HepG2 (cell line): ENCODE data around the gene SEPTIN5. TPM values are rescaled to one million over a fixed set of nuclear protein-coding genes. Genes with fewer than 3 reads are reported as not detected.

Experiments used
- ATAC-seq: fragments of 200-7000 bp; cut with Tn5 transposase; 3 replicates; pipeline ENCODE4 v1.9.1; 2020; ENCODE audit warnings: mild to moderate bottlenecking, moderate library complexity
- BruUV-seq: library from RNA; stranded (reverse); fragments of 400-500 nt; replicated peaks from 2 replicates; lab custom pipeline; 2021; lab: Mats Ljungman, UMichigan
- CTCF ChIA-PET: fragments of 300-600 bp; formaldehyde crosslinking; extraction: SDS; loops from one replicate; lab custom pipeline; 2021; ENCODE audit warnings: low total read pairs, inconsistent platforms, low intra/inter-chr PET ratio; lab: Yijun Ruan, JAX
- POLR2A ChIA-PET: fragments of 350-600 bp; sonication (Branson Sonifier 250); formaldehyde crosslinking; loops from one replicate; lab custom pipeline; 2020; ENCODE audit warnings: antibody characterized with exemption, inconsistent platforms; lab: Yijun Ruan, JAX
- DNase-seq: peaks from one replicate; pipeline ENCODE4 v3.0.0-alpha.2; 2015; ENCODE audit warnings: low spot score
- FAIRE-seq: peaks from 3 replicates; lab custom pipeline; 2011; peaks lifted over from hg19 to GRCh38; lab: Jason Lieb, UNC
- H2AFZ ChIP-seq: one replicate; pipeline ENCODE4 v1.6.1; 2011; ENCODE audit warnings: low read length, inconsistent platforms
- H3K27ac ChIP-seq: fragments of 300-600 bp; 3 replicates; pipeline ENCODE4 v1.8.0; 2011; ENCODE audit warnings: mixed run types, mild to moderate bottlenecking, mixed read lengths, low read length, inconsistent platforms; ENCODE audit not compliant: insufficient read depth; ENCODE audit errors: extremely low read length
- H3K27me3 ChIP-seq, 2 experiments: fragments of 200-600 bp in 1 of 2; 2 replicates in 1 of 2; 3 replicates in 1 of 2; pipeline versions ENCODE4 v1.6.0 to v1.8.0; 2011; ENCODE audit warnings: low read length in 2 of 2, mild to moderate bottlenecking in 2 of 2, moderate library complexity in 2 of 2, inconsistent platforms in 1 of 2; ENCODE audit not compliant: insufficient read depth in 2 of 2, control insufficient read depth in 1 of 2
- H3K36me3 ChIP-seq, 2 experiments: fragments of 200-600 bp in 1 of 2; replicated peaks in 1 of 2; 2 replicates in 1 of 2; 3 replicates in 1 of 2; pipeline versions ENCODE4 v1.5.1 to v1.8.0; 2011; ENCODE audit warnings: low read length in 2 of 2, inconsistent platforms in 1 of 2; ENCODE audit not compliant: insufficient read depth in 2 of 2, control insufficient read depth in 1 of 2
- H3K4me1 ChIP-seq: 2 replicates; pipeline ENCODE4 v1.5.1; 2012; ENCODE audit warnings: low read length, inconsistent platforms; ENCODE audit not compliant: insufficient read depth
- H3K4me2 ChIP-seq: 2 replicates; pipeline ENCODE4 v1.6.0; 2011; ENCODE audit warnings: low read depth, low read length, inconsistent platforms
- H3K4me3 ChIP-seq, 3 experiments: fragments of 200-600 bp in 1 of 3; sonication (generic), shearing (Covaris generic) in 1 of 3; replicated peaks in 1 of 3; 2 replicates each; pipeline ENCODE4 v1.5.1; 2011 to 2016; ENCODE audit warnings: low read length in 3 of 3, inconsistent platforms in 2 of 3, low read depth in 2 of 3, mild to moderate bottlenecking in 2 of 3, control low read depth in 1 of 3, mixed read lengths in 1 of 3; ENCODE audit not compliant: insufficient read depth in 1 of 3
- H3K79me2 ChIP-seq: one replicate; pipeline ENCODE4 v1.6.1; 2011; ENCODE audit warnings: low read length, inconsistent platforms; ENCODE audit not compliant: insufficient read depth
- H3K9ac ChIP-seq: 2 replicates; pipeline ENCODE4 v1.6.0; 2011; ENCODE audit warnings: mild to moderate bottlenecking, low read depth, low read length, inconsistent platforms; ENCODE audit not compliant: insufficient read depth
- H3K9me3 ChIP-seq: 2 replicates; pipeline ENCODE4 v1.5.1; 2012; ENCODE audit warnings: mild to moderate bottlenecking, low read length
- H4K20me1 ChIP-seq: 2 replicates; pipeline ENCODE4 v1.6.0; 2011; ENCODE audit warnings: inconsistent platforms, mild to moderate bottlenecking, low read length, moderate library complexity; ENCODE audit not compliant: insufficient read depth
- FOSL2 ChIP-seq: sonication (generic); formaldehyde crosslinking; IDR thresholded peaks from 2 replicates; pipeline ENCODE4 v1.4.0; 2020; ENCODE audit warnings: missing genetic modification reagents
- SALL2 ChIP-seq: sonication (generic); formaldehyde crosslinking; IDR thresholded peaks from 2 replicates; pipeline ENCODE4 v1.8.1; 2023; ENCODE audit warnings: mild to moderate bottlenecking, missing genetic modification reagents, inconsistent platforms
- ZNF263 ChIP-seq: sonication (generic); formaldehyde crosslinking; IDR thresholded peaks from 2 replicates; pipeline ENCODE4 v1.4.0; 2020; ENCODE audit warnings: missing genetic modification reagents
- WGBS: methylation state at CpG from one replicate; pipeline ENCODE4 v1.1.6; 2017; ENCODE audit warnings: low lambda C conversion rate; 5-methylcytosine and 5-hydroxymethylcytosine counted together
- in situ Hi-C: cut with HindIII; loops from 2 replicates; pipeline ENCODE4 v1.10.0; 2017; ENCODE audit warnings: low pct_unique_long_range_greater_than_20kb; ENCODE audit not compliant: extremely low pct_ligation_motif_present
- intact Hi-C: fragments of 100-400 bp; cut with micrococcal nuclease; formaldehyde crosslinking; loops from one replicate; pipeline ENCODE4 v1.10.0; 2022; ENCODE audit not compliant: unreplicated experiment
- polyA plus RNA-seq, 8 experiments: library from polyadenylated mRNA; depleted of rRNA in 3 of 8; stranded (reverse) in 7 of 8; unstranded in 1 of 8; fragments of >200 nt; fragmentation: Illumina TruSeq in 4 of 8; extraction: Trizol in 4 of 8; gene quantifications; 2 replicates each; pipeline versions ENCODE4 v1.2.1 to v1.2.3, GENCODE V29; 2011 to 2016; ENCODE audit warnings: low read depth in 4 of 8, missing spikeins in 1 of 8, mixed read lengths in 1 of 8; ENCODE audit not compliant: insufficient read depth in 1 of 8
- total RNA-seq, 5 experiments: library from RNA; depleted of rRNA; stranded (reverse); fragments of >200 nt; fragmentation: Illumina TruSeq; extraction: Trizol; gene quantifications; 2 replicates each; pipeline ENCODE4 v1.2.3, GENCODE V29; 2016; ENCODE audit warnings: low read depth in 1 of 5

The SEPTIN5 gene
- total and polyA plus RNA-seq, 2 of the 13 experiments (the other 11 are each of a cell fraction or from before 2014, with no cell fraction given), result 0.33 TPM; not detected in 1

DNA sequence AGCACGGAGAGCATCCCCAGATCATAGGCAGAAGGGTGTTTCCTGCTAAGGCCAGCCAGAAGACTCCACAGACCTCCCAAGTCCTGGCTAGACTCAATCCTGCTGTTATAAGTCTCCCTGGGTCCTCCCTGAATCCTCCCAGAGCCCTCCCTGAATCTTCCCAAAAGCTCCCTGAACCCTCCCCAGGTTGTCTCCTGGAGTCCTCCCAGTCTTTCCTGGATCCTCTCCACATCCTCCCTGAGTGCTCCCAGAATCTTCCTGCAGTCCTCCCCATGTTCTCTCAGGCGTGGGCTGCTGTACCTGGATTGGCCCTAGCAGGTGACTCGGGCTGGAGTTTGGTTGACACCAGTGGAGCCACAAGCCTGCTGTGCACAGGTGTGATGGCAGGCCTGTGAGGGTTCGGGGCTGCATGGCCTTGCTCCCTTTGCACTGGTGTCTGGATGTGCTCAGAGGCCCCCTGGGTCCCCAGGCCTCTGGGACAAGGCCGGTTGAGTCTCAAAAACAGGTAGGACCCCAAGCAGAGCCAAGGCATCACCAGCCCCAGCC, 20.6 kb downstream of the SEPTIN5 start:
- H3K4me2 ChIP-seq, result no peak overlapping the region
- DNase-seq (no peak), FAIRE-seq (no peak), ATAC-seq (no peak)
- no peaks in the 10 kb centered on the region for H3K36me3 ChIP-seq
- BruUV-seq, result no TSS peak
- ChIA-PET POLR2A (no interaction called here), CTCF (no interaction called here)
- no CpG with 5 or more reads among the region's 5 CpGs for WGBS
- H3K4me1 ChIP-seq, result peaks cover 28% of the 10 kb centered on the region
- H3K27me3 ChIP-seq, result peaks cover 4 to 63% of the 10 kb centered on the region in 2 experiments
- H3K9me3 ChIP-seq, result no peaks in the 10 kb centered on the region
- TF ChIP-seq SALL2 (CRISPR knock-in tag), result no peak
- TF ChIP-seq ZNF263, result peak; percentile 88
- no peak overlapping the region for H2AFZ ChIP-seq
- H3K79me2 ChIP-seq, result no peaks in the 10 kb centered on the region
- H4K20me1 ChIP-seq, result peaks cover 3% of the 10 kb centered on the region; the same call in 1 of the 2 replicates
- intact Hi-C loops, result loop anchor here (5.0 kb wide), 1 partner anchor 47 kb away; no protein-coding TSS in a partner anchor
- in situ Hi-C loops, result loop anchor here (5.0 kb wide), 1 partner anchor 167 kb away; no protein-coding TSS in a partner anchor
- no peak overlapping the region for H3K4me3 ChIP-seq
- H3K9ac ChIP-seq, result no peak overlapping the region
- H3K27ac ChIP-seq, result no peak overlapping the region

DNA sequence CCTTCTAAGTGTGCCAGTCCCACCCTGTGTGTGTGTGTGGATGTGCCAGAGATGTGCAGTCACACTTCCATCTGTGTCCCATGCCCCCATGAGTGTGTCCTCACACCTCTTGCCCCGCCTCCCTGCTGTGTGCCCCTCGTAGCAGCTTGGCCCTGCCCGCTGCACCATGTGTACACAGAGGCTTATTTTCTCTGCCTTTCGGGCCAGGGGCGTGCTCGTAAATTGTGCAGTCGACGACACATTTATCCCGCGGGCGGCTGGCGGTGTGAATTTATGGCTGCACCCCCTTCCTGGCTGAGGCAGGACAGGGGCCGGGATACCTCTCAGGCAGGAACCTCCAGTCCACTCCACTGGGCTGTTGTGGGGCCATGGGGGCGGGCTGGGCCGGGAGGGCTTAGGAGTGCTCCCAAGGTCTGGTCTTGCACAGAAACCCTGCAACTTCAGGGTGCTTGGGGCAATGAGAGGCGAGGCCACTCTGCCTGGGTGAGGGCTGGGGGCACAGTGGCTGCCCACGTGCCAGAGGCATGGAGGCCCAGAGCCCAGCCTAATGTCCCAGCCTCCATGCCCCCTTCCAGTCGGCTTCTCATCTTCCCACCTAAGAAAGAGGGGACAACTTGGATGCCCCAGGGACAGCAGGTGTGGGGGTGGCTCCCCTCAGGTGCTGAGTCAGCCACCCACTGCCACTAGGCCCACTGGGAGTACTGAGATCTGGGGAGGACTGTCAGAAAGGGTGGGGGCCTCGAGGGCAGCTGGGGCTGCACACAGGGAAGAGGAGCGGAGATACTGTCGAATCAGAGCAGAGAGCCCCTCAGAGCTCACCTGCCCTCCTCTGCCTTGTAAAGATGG, 21.6 kb downstream of the SEPTIN5 start:
- H3K4me1 ChIP-seq, result peaks cover 21% of the 10 kb centered on the region
- no peaks in the 10 kb centered on the region for H3K36me3 ChIP-seq
- in situ Hi-C loops, result no loop called here
- POLR2A ChIA-PET, result no interaction called here
- no peak overlapping the region for H3K4me3 ChIP-seq
- no peaks in the 10 kb centered on the region for H3K9me3 ChIP-seq
- no peak for DNase-seq
- WGBS, result 34% methylated on average over 14 of the region's 21 CpGs
- TF ChIP-seq ZNF263, result 0 out of 2 replicates have a peak, but pooled peaks have one; percentile 16
- TF ChIP-seq FOSL2 (CRISPR knock-in tag), result no peak
- TF ChIP-seq, all 625 proteins: peak for 1
- no TSS peak for BruUV-seq
- no peak overlapping the region for H3K9ac ChIP-seq
- no peak overlapping the region for H3K27ac ChIP-seq
- no peak for ATAC-seq
- H2AFZ ChIP-seq, result no peak overlapping the region
- H3K79me2 ChIP-seq, result no peaks in the 10 kb centered on the region
- intact Hi-C loops, result no loop called here
- no peak for FAIRE-seq
- H3K4me2 ChIP-seq, result no peak overlapping the region
- peaks cover 3% of the 10 kb centered on the region; the same call in 1 of the 2 replicates for H4K20me1 ChIP-seq
- CTCF ChIA-PET, result no interaction called here
- peaks cover 4 to 68% of the 10 kb centered on the region in 2 experiments; a peak in 4 of 5 replicates for H3K27me3 ChIP-seq
